GM12873 (cell line): ENCODE measurements around the gene DNAH8.
A peak's percentile ranks its signal among the peaks of the same experiment; 100 is the strongest.

Experiments
- TF ChIP-seq, protein P1 (sequence below): IDR thresholded peaks from 2 replicates; pipeline ENCODE4 v1.5.1; 2012; ENCODE audit warnings: low read depth, mild to moderate bottlenecking, moderate library complexity, low read length, control low read depth; ENCODE audit not compliant: insufficient read depth; ENCODE audit errors: missing control alignments

DNAH8 gene

DNA sequence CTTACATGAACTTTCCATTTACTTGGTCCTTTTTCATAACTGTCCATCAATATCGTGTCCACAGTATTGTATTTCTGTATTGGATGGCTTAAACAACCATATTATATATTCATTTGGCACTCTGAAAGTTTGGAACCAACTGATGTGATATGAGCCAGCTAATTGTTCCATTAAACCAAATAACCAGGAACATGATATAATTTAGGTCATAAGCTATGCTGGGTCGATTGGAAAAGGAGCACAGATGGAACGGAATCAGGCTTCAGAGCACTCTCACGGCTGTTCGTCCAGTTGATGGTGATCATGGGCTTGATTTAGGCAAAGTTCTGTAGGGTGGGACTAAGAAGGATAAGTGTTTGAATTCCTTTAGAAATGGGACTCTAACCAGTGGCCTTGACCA lies 142.7 kb downstream of the DNAH8 start:
- TF ChIP-seq, protein P1, sequence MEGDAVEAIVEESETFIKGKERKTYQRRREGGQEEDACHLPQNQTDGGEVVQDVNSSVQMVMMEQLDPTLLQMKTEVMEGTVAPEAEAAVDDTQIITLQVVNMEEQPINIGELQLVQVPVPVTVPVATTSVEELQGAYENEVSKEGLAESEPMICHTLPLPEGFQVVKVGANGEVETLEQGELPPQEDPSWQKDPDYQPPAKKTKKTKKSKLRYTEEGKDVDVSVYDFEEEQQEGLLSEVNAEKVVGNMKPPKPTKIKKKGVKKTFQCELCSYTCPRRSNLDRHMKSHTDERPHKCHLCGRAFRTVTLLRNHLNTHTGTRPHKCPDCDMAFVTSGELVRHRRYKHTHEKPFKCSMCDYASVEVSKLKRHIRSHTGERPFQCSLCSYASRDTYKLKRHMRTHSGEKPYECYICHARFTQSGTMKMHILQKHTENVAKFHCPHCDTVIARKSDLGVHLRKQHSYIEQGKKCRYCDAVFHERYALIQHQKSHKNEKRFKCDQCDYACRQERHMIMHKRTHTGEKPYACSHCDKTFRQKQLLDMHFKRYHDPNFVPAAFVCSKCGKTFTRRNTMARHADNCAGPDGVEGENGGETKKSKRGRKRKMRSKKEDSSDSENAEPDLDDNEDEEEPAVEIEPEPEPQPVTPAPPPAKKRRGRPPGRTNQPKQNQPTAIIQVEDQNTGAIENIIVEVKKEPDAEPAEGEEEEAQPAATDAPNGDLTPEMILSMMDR: no peak

DNA sequence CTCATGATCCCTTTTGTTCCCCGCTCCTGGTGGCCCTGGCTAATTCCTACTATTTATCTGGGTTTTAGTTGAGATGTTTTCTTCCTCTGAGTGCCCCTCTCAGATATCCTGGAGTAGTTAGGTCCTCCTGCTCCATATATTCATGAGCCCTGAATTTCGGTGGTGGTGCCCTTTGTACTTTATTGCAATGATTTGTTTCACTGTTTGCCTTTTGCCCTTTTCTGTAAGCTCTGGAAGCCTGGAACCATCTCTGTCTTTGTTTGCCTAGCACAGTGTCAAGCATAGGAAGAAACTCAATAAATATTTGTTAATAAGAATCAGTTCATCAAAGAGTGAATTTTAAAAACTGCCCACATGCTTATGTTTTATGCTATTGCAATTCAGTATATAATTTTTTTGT lies 144.9 kb downstream of the DNAH8 start:
- TF ChIP-seq, protein P1: no peak

DNA sequence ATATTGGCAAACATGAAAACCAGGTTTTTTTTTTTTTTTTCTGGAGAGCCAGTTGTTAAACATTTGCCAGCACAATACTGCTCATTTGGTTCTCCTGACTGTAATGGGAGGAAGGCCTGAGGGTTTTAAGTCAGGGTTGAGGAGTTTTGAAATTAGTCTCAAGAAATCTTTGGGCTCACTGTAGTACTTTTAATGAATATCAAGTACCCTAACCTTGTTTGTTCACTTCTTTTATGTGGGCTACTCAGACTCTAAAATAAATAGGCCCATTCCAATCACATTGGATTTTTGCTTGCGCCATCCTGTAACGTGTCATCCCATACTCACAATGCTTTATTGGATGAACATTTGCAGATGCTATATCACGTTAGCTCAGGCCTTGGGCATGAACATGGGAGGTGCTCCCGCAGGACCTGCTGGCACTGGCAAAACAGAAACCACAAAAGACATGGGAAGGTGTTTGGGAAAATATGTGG lies 146.9 kb downstream of the DNAH8 start:
- TF ChIP-seq, protein P1: no peak

DNA sequence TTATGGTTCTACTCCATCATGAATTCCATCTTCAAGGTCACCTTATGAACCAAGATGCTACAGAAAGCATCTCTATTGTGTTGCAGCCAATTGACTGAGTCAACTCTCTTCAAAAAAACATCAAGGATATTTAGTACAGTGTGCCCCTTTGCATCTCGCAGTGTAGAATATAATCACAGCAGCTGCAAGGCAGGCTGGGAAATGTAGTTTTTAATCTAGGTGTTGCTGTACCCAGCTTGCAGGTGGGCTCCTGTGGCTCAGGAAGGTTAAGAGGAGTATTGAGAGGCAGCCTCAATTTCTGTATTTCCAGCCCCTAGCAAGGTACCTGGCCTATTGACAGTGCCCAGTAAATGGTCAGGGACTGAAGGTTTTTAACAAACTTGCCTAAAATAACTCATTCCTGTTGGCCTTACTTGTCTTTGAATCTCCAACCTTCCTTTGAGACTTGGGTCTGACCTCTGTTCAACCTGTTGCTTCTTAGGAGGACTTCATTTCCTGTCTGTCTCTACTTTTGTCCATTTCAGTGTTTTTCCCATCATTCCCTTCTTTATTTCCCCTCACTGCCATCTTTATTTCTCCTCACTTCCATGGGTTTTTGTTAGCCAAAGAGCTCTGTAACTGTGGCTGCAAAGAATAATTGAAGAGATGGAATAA lies 150.5 kb downstream of the DNAH8 start:
- TF ChIP-seq, protein P1: no peak

DNA sequence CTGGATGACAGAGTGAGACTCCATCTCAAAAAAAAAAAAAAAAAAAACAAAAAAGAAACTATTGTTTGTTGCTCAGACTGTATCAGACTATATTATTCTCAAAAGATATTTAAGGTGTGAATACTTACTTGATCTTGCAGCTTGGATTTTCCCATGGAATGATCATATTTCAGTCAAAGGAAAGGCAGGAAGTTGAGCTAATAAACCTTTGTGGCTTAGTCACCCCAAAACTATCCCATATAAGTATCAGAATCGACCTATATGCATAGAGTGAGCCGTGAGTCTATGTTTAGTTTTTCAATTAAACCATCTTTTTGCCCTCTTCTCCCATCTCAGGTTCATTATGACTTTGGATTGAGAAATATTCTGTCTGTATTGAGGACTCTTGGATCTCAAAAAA lies 152.6 kb downstream of the DNAH8 start:
- TF ChIP-seq, protein P1: no peak

- TF ChIP-seq, protein P1: peak; percentile 91
Measured at GRCh38 chr6:38871741-38872568, 156.8 kb downstream of the DNAH8 start.

- TF ChIP-seq, protein P1: no peak
Measured at GRCh38 chr6:38873001-38873400, 157.9 kb downstream of the DNAH8 start.
